H9 (cell line): ENCODE measurements around the gene ITPR3. TPM values are rescaled to one million over a fixed set of nuclear protein-coding genes. Genes with fewer than 3 reads are reported as not detected.

Experiments used
- DNase-seq: peaks from one replicate; pipeline ENCODE4 v3.0.0-alpha.2; 2017
- H2AFZ ChIP-seq: one replicate; pipeline ENCODE4 v1.6.1; 2013; ENCODE audit warnings: mild to moderate bottlenecking, low read length, control low read depth, moderate library complexity
- H2AK5ac ChIP-seq: 2 replicates; pipeline ENCODE4 v1.6.1; 2013; ENCODE audit warnings: low read length, control low read depth, mixed read lengths; ENCODE audit not compliant: insufficient read length
- H2BK120ac ChIP-seq: one replicate; pipeline ENCODE4 v1.6.1; 2013; ENCODE audit warnings: low read depth, mild to moderate bottlenecking, low read length, control low read depth, inconsistent platforms; ENCODE audit not compliant: poor library complexity, severe bottlenecking
- H2BK12ac ChIP-seq: 2 replicates; pipeline ENCODE4 v1.6.1; 2013; ENCODE audit warnings: low read length, control low read depth, mixed read lengths, low read depth; ENCODE audit not compliant: insufficient read length
- H2BK15ac ChIP-seq: 2 replicates; pipeline ENCODE4 v1.6.1; 2013; ENCODE audit warnings: low read depth, low read length, control low read depth
- H2BK20ac ChIP-seq: one replicate; pipeline ENCODE4 v1.6.1; 2013; ENCODE audit warnings: low read depth, mild to moderate bottlenecking, low read length, control low read depth, inconsistent platforms; ENCODE audit not compliant: poor library complexity, severe bottlenecking
- H2BK5ac ChIP-seq: 2 replicates; pipeline ENCODE4 v1.6.1; 2013; ENCODE audit warnings: low read length, control low read depth, mixed read lengths; ENCODE audit not compliant: insufficient read length
- H3K14ac ChIP-seq: 2 replicates; pipeline ENCODE4 v1.6.1; 2013; ENCODE audit warnings: low read length, control low read depth; ENCODE audit not compliant: insufficient read depth
- H3K18ac ChIP-seq: 2 replicates; pipeline ENCODE4 v1.6.1; 2013; ENCODE audit warnings: low read depth, mild to moderate bottlenecking, mixed read lengths, low read length, control low read depth; ENCODE audit not compliant: insufficient read length
- H3K23ac ChIP-seq: 2 replicates; pipeline ENCODE4 v1.6.1; 2013; ENCODE audit warnings: low read length, control low read depth, mixed read lengths, low read depth; ENCODE audit not compliant: insufficient read length
- H3K23me2 ChIP-seq: 2 replicates; pipeline ENCODE4 v1.6.1; 2013; ENCODE audit warnings: low read depth, mild to moderate bottlenecking, mixed read lengths, low read length, control low read depth; ENCODE audit not compliant: insufficient read length, poor library complexity, severe bottlenecking
- H3K27ac ChIP-seq: 2 replicates; pipeline ENCODE4 v1.5.1; 2013; ENCODE audit warnings: low read length, control low read depth, mixed read lengths, low read depth; ENCODE audit not compliant: insufficient read length
- H3K27me3 ChIP-seq: 2 replicates; pipeline ENCODE4 v1.6.1; 2013; ENCODE audit warnings: low read length, control low read depth, inconsistent platforms; ENCODE audit not compliant: insufficient read depth
- H3K4ac ChIP-seq: 2 replicates; pipeline ENCODE4 v1.6.1; 2013; ENCODE audit warnings: low read depth, mild to moderate bottlenecking, control low read depth, inconsistent platforms, low read length, moderate library complexity
- H3K4me1 ChIP-seq: 2 replicates; pipeline ENCODE4 v1.6.1; 2013; ENCODE audit warnings: low read length, control low read depth, inconsistent platforms; ENCODE audit not compliant: insufficient read depth
- H3K4me2 ChIP-seq: 2 replicates; pipeline ENCODE4 v1.6.1; 2013; ENCODE audit warnings: low read length, control low read depth, mixed read lengths; ENCODE audit not compliant: insufficient read length, insufficient read depth
- H3K56ac ChIP-seq: 2 replicates; pipeline ENCODE4 v1.6.1; 2013; ENCODE audit warnings: low read depth, mild to moderate bottlenecking, mixed read lengths, low read length, control low read depth; ENCODE audit not compliant: insufficient read length
- H3K79me1 ChIP-seq: 2 replicates; pipeline ENCODE4 v1.6.1; 2013; ENCODE audit warnings: low read depth, mild to moderate bottlenecking, moderate library complexity, low read length, control low read depth, inconsistent platforms; ENCODE audit not compliant: insufficient read depth, poor library complexity, severe bottlenecking
- H3K79me2 ChIP-seq: 2 replicates; pipeline ENCODE4 v1.6.1; 2013; ENCODE audit warnings: low read length, control low read depth, inconsistent platforms; ENCODE audit not compliant: insufficient read depth
- H3K9ac ChIP-seq: 2 replicates; pipeline ENCODE4 v1.6.1; 2013; ENCODE audit warnings: low read length, control low read depth, mixed read lengths; ENCODE audit not compliant: insufficient read length; ENCODE audit errors: extremely low read depth
- H3K9me3 ChIP-seq: one replicate; pipeline ENCODE4 v1.6.1; 2013; ENCODE audit warnings: low read depth, low read length, inconsistent platforms; ENCODE audit not compliant: control insufficient read depth
- H3T11ph ChIP-seq: one replicate; pipeline ENCODE4 v1.6.1; 2013; ENCODE audit warnings: mild to moderate bottlenecking, low read length, control low read depth, inconsistent platforms
- H4K20me1 ChIP-seq: one replicate; pipeline ENCODE4 v1.6.1; 2013; ENCODE audit not compliant: control insufficient read depth, insufficient read length, insufficient read depth
- H4K5ac ChIP-seq: 2 replicates; pipeline ENCODE4 v1.6.1; 2013; ENCODE audit warnings: low read depth, mild to moderate bottlenecking, mixed read lengths, low read length, control low read depth; ENCODE audit not compliant: insufficient read length
- H4K8ac ChIP-seq: replicated peaks from 2 replicates; pipeline ENCODE4 v1.6.1; 2013; ENCODE audit warnings: low read length, control low read depth, mixed read lengths, low read depth; ENCODE audit not compliant: insufficient read length
- H4K91ac ChIP-seq: 2 replicates; pipeline ENCODE4 v1.6.1; 2013; ENCODE audit warnings: low read depth, mild to moderate bottlenecking, moderate library complexity, mixed read lengths, low read length, control low read depth; ENCODE audit not compliant: insufficient read length
- H3K27ac Mint-ChIP-seq, 3 experiments: 2 replicates in 2 of 3; 3 replicates in 1 of 3; pipeline ENCODE4 v1.8.0; 2020 to 2021; ENCODE audit warnings: mixed read lengths in 3 of 3, mild to moderate bottlenecking in 1 of 3, moderate library complexity in 1 of 3
- H3K27me3 Mint-ChIP-seq: 2 replicates; pipeline ENCODE4 v1.8.0; 2021; ENCODE audit warnings: low read depth, mild to moderate bottlenecking, moderate library complexity, mixed read lengths
- H3K36me3 Mint-ChIP-seq, 3 experiments: 2 replicates in 2 of 3; 3 replicates in 1 of 3; pipeline ENCODE4 v1.8.0; 2020 to 2021; ENCODE audit warnings: low read depth in 3 of 3, mixed read lengths in 3 of 3; ENCODE audit not compliant: insufficient read depth in 1 of 3
- H3K4me1 Mint-ChIP-seq, 2 experiments: 2 replicates each; pipeline ENCODE4 v1.8.0; 2020; ENCODE audit warnings: mixed read lengths in 2 of 2
- H3K4me3 Mint-ChIP-seq, 2 experiments: 2 replicates in 1 of 2; 3 replicates in 1 of 2; pipeline ENCODE4 v1.8.0; 2020 to 2021; ENCODE audit warnings: mild to moderate bottlenecking in 2 of 2, mixed read lengths in 2 of 2, moderate library complexity in 1 of 2
- H3K9me3 Mint-ChIP-seq, 2 experiments: 2 replicates in 1 of 2; 3 replicates in 1 of 2; pipeline ENCODE4 v1.8.0; 2020; ENCODE audit warnings: mild to moderate bottlenecking in 2 of 2, mixed read lengths in 2 of 2, moderate library complexity in 1 of 2
- CTCF ChIP-seq: fragments of 200-600 bp; sonication (generic); conservative IDR thresholded peaks from 3 replicates; pipeline ENCODE4 v1.8.0; 2021; ENCODE audit warnings: antibody characterized with exemption, mild to moderate bottlenecking
- WGBS: extraction: QIAGEN DNeasy Blood & Tissue Kit; methylation state at CpG from one replicate; pipeline ENCODE4 v1.1.7; 2013; ENCODE audit warnings: missing lambda C conversion rate, low lambda C conversion rate, mixed read lengths; ENCODE audit not compliant: insufficient read length; ENCODE audit errors: extremely low coverage; 5-methylcytosine and 5-hydroxymethylcytosine counted together
- total RNA-seq: library from RNA; stranded (reverse); gene quantifications from 2 replicates; pipeline ENCODE4 v1.2.1, GENCODE V29; 2021

The ITPR3 gene
- total RNA-seq, 1 experiment from 2014 or later = 40.3 TPM

- no peak overlapping the region for H3K4ac ChIP-seq
- no peaks in the 10 kb centered on the region for H3K9me3 ChIP-seq
- H3K4me1 ChIP-seq = no peaks in the 10 kb centered on the region
- H3K14ac ChIP-seq = no peak overlapping the region
- H4K20me1 ChIP-seq = no peaks in the 10 kb centered on the region
- no peak for DNase-seq
- no peak overlapping the region for H2AK5ac ChIP-seq
- H2BK20ac ChIP-seq = no peak overlapping the region
- no peak overlapping the region for H3K18ac ChIP-seq
- no peaks in the 10 kb centered on the region for H3K79me1 ChIP-seq
- H3K4me3 Mint-ChIP-seq = peak overlapping the region in 1 of 2 experiments; percentile 57; a peak in 4 of 5 replicates
- no peak overlapping the region for H4K8ac ChIP-seq
- H3K27me3 Mint-ChIP-seq = peaks cover 13% of the 10 kb centered on the region
- no peak overlapping the region for H4K91ac ChIP-seq
- H3K56ac ChIP-seq = no peak overlapping the region
- no peak overlapping the region for H2AFZ ChIP-seq
- no peaks in the 10 kb centered on the region; a peak in 1 of 7 replicates for H3K36me3 Mint-ChIP-seq
- TF ChIP-seq CTCF = no peak
- H3K23me2 ChIP-seq = peaks cover 7% of the 10 kb centered on the region
- peaks cover 0 to 6% of the 10 kb centered on the region in 2 experiments; a peak in 2 of 5 replicates for H3K9me3 Mint-ChIP-seq
- H3K4me2 ChIP-seq = peak overlapping the region; percentile 55
- H3K23ac ChIP-seq = no peak overlapping the region
- peaks cover 34 to 48% of the 10 kb centered on the region in 2 experiments for H3K4me1 Mint-ChIP-seq
- no peak overlapping the region for H3K9ac ChIP-seq
- no peak overlapping the region for H3K27ac ChIP-seq
- no peak overlapping the region for H2BK15ac ChIP-seq
- H3T11ph ChIP-seq = no peak overlapping the region
- H2BK5ac ChIP-seq = no peak overlapping the region
- H2BK120ac ChIP-seq = no peak overlapping the region
- H3K27me3 ChIP-seq = no peaks in the 10 kb centered on the region; the same call in 1 of the 2 replicates
- no peak overlapping the region for H2BK12ac ChIP-seq
- no CpG with 5 or more reads among the region's 4 CpGs for WGBS
- no peaks in the 10 kb centered on the region for H3K79me2 ChIP-seq
- no peak overlapping the region; a peak in 1 of 7 replicates for H3K27ac Mint-ChIP-seq
- H4K5ac ChIP-seq = no peak overlapping the region
These were observed 27.8 kb upstream of the ITPR3 start for GRCh38 chr6:33593414-33593727.
